Measurements from ENCODE around the gene DPH2.

- TF ChIP-seq, protein P1, sequence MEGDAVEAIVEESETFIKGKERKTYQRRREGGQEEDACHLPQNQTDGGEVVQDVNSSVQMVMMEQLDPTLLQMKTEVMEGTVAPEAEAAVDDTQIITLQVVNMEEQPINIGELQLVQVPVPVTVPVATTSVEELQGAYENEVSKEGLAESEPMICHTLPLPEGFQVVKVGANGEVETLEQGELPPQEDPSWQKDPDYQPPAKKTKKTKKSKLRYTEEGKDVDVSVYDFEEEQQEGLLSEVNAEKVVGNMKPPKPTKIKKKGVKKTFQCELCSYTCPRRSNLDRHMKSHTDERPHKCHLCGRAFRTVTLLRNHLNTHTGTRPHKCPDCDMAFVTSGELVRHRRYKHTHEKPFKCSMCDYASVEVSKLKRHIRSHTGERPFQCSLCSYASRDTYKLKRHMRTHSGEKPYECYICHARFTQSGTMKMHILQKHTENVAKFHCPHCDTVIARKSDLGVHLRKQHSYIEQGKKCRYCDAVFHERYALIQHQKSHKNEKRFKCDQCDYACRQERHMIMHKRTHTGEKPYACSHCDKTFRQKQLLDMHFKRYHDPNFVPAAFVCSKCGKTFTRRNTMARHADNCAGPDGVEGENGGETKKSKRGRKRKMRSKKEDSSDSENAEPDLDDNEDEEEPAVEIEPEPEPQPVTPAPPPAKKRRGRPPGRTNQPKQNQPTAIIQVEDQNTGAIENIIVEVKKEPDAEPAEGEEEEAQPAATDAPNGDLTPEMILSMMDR (IDR thresholded peaks at IDR 0.05): no peak
- no peak for TF ChIP-seq POLR2A (IDR thresholded peaks at IDR 0.05)
Observed at GRCh38 chr1:43990271-43991199, 20.7 kb downstream of the DPH2 start.

Measured in uterus (tissue), 2 donors.